Vagina (tissue), 2 donors: ENCODE data around the gene STXBP4.

Experiments used
- POLR2A ChIP-seq, 2 donors: fragments of 450-650 bp; IDR thresholded peaks; one replicate each; pipeline ENCODE4 v1.6.1; 2017; ENCODE audit warnings: antibody characterized with exemption in 2 of 2, mild to moderate bottlenecking in 2 of 2, moderate library complexity in 2 of 2
- POLR2AphosphoS5 ChIP-seq, 2 donors: sonication (generic); formaldehyde crosslinking; IDR thresholded peaks; one replicate each; pipeline ENCODE4 v1.9.0; 2017; ENCODE audit warnings: antibody characterized with exemption in 2 of 2, mild to moderate bottlenecking in 2 of 2, low read depth in 1 of 2; ENCODE audit not compliant: insufficient read depth in 1 of 2
- TF ChIP-seq, protein P1 (sequence below), 3 experiments: fragments of 450-650 bp in 2 of 3; fragments of 200-600 bp in 1 of 3; sonication (generic) in 1 of 3; IDR thresholded peaks; one replicate each; pipeline ENCODE4 v1.5.1; 2017 to 2019; ENCODE audit warnings: antibody characterized with exemption in 3 of 3, mild to moderate bottlenecking in 2 of 3, moderate library complexity in 2 of 3

DNA sequence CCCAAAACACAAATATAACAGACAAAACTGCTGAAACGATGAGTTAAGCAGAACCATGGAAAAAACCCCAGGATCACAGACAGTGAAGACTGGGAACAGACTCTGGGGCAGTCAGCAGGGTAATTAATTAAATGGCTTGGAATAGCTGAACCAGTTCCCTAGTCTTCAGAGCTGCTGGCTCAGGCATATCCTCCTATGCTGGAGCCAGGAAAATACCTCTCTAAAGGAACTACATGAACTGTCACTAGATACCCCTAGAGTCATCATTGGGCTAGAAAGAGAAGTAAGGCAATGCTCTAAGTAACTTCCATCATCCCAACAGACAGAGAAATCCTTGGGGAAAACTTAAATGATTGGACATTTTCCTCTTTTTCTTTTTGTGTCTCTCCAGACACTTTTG, 113.0 kb downstream of the STXBP4 start:
- TF ChIP-seq POLR2A (IDR thresholded peaks at IDR 0.05) = no peak
- TF ChIP-seq, protein P1, sequence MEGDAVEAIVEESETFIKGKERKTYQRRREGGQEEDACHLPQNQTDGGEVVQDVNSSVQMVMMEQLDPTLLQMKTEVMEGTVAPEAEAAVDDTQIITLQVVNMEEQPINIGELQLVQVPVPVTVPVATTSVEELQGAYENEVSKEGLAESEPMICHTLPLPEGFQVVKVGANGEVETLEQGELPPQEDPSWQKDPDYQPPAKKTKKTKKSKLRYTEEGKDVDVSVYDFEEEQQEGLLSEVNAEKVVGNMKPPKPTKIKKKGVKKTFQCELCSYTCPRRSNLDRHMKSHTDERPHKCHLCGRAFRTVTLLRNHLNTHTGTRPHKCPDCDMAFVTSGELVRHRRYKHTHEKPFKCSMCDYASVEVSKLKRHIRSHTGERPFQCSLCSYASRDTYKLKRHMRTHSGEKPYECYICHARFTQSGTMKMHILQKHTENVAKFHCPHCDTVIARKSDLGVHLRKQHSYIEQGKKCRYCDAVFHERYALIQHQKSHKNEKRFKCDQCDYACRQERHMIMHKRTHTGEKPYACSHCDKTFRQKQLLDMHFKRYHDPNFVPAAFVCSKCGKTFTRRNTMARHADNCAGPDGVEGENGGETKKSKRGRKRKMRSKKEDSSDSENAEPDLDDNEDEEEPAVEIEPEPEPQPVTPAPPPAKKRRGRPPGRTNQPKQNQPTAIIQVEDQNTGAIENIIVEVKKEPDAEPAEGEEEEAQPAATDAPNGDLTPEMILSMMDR (IDR thresholded peaks at IDR 0.05) = no peak
- no peak for TF ChIP-seq POLR2AphosphoS5 (IDR thresholded peaks at IDR 0.05; ENCODE audit: insufficient read depth in 1 of 2, low read depth in 1 of 2)
